GM18951 (cell line): ENCODE data around the gene UGT1A3.

Experiments
- POLR2A ChIP-seq: IDR thresholded peaks from 4 replicates; pipeline ENCODE4 v1.6.1; 2011; ENCODE audit warnings: mild to moderate bottlenecking; ENCODE audit not compliant: insufficient read length, insufficient read depth; ENCODE audit errors: extremely low read depth
- in situ Hi-C: fragments of 300-500 bp; cut with MboI; formaldehyde crosslinking; loops from one replicate; pipeline ENCODE4 v1.12.0; 2022; ENCODE audit warnings: low sequenced_read_pairs, mixed read lengths, inconsistent platforms; ENCODE audit not compliant: unreplicated experiment

UGT1A3 gene

DNA sequence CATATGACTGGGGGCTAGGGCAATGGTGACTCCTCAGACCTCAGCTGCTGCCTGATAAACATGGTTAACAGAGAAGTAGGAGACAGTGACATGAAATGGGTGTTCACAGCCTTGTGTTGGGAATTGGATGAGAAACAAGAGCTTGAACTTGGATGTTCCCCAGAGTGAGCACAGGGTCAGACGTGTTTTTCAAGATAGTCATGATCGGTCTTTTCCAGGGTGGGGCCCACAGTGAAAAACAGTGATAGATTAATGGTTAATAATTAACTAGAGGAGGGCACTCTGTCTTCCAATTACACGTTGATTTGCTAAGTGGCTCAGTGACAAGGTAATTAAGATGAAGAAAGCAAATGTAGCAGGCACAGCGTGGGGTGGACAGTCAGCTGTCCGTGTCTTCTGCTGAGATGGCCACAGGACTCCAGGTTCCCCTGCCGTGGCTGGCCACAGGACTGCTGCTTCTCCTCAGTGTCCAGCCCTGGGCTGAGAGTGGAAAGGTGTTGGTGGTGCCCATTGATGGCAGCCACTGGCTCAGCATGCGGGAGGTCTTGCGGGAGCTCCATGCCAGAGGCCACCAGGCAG lies at the start of gene UGT1A3:
TSS of gene UGT1A3 (plus strand) at position 320 of the 579 bp plus-strand sequence. CDS start at position 405, 85 bp downstream.
- no peak for TF ChIP-seq POLR2A
- in situ Hi-C loops = no loop called here

- TF ChIP-seq POLR2A = no peak
- in situ Hi-C loops = no loop called here
Measured at GRCh38 chr2:233679196-233679595, 49.6 kb upstream of the UGT1A3 start.

- in situ Hi-C loops = no loop called here
- no peak for TF ChIP-seq POLR2A
Measured at GRCh38 chr2:233680361-233681045, 48.3 kb upstream of the UGT1A3 start.

- in situ Hi-C loops = no loop called here
- no peak for TF ChIP-seq POLR2A
Measured at GRCh38 chr2:233681521-233682099, 47.2 kb upstream of the UGT1A3 start, which contains the start of gene UGT1A7. Gene UGT1A7 (plus strand): TSS chr2:233681901. CDS start chr2:233681938, 37 bp downstream.

DNA sequence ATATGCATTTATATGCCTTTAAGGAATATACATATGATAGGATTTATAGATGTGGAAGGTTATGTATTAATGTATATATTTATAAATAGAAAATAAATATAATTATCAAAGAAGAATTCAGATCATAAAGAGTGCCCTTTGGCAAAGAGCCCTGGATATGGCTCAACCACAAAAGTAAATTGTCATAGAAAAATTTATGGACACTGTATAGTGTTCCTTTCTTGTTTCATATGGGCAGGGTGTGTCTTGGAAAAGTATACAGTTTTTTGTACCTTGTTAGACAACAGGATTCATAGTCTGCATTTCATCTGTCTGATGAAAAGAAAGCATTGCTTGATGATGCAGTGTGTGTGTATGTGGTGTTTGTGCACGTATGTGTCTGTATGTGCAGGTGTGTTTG lies 44.2 kb upstream of the UGT1A3 start:
- in situ Hi-C loops = no loop called here
- no peak for TF ChIP-seq POLR2A

DNA sequence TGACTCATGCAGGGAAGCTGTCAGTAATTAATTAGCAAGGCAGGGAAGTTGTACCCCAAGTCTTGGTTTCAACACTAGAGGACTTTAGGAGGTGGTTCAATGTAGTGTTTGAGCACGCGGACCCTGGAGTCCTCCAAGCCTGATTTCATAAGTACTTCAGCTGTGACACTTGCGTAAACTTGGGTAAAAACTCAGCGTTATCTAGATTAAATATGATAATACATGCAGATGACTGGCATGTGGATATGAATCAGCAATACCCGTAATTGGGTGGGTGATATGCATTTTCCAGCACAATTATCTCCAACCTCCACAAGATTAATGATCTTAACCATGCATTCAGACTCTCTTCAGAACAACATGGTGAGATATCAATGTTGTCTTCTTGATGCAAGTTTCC lies 41.9 kb upstream of the UGT1A3 start:
- in situ Hi-C loops = no loop called here
- TF ChIP-seq POLR2A = no peak

DNA sequence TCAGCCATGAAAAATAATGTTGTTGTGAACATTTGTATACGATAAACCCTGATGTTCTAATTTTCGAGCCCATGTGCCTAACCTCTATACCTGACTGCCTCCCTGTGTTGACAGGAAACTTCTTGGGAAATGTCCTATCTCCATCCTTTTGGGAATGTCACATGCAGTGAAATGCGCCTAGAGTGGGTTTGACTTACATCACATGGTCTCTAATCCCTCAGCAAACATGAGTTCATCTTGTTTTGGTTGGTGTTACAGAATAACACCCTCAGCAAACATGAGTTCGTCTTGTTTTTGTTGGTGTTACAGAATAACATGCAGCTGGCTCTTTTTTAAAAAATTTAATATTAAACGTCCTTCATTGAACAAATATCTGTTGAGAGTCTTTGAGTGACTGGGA lies 40.5 kb upstream of the UGT1A3 start:
- in situ Hi-C loops = no loop called here
- no peak for TF ChIP-seq POLR2A

DNA sequence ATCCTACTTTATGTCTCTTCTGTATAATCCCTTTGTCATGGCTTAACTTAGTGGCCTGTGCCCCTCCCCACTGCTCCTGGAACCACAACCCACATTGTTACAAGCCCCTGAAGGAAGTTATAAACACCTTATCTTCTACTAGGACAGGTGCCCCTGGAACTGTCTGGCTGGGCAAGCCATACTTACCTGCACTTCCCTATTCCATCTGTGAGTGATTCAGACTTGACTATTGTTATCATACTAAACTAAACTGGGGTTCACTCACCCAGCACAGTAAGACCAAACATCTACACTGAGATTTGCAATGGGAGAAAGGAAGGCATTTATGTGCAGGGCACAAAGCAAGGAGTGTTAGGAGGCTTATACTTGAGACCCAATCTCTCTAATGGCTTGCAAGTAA lies 39.8 kb upstream of the UGT1A3 start:
- no peak for TF ChIP-seq POLR2A
- in situ Hi-C loops = no loop called here

DNA sequence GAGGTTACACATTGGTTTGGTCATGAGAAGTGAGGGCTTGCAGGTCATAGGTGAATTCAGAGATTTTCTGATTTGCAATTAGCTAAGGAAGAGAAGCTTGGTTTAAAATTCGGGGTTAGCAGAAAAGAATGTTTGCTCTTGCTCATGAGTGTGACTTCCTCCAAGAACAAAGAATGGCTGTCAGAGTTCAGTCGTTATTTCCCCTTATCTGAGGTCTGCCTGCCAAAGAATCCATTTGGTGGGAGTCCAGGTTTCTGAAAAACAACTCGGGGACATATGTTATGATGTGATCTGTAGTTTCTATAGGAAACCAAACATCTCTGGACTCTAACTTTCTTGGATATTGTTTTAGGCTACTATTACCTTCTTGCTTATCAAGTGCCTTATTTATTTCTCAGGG lies 39.3 kb upstream of the UGT1A3 start:
- in situ Hi-C loops = no loop called here
- TF ChIP-seq POLR2A = no peak

- no peak for TF ChIP-seq POLR2A
- in situ Hi-C loops = no loop called here
Measured at GRCh38 chr2:233690444-233690843, 38.4 kb upstream of the UGT1A3 start.

- in situ Hi-C loops = no loop called here
- no peak for TF ChIP-seq POLR2A
Measured at GRCh38 chr2:233691443-233692433, 37.1 kb upstream of the UGT1A3 start.

DNA sequence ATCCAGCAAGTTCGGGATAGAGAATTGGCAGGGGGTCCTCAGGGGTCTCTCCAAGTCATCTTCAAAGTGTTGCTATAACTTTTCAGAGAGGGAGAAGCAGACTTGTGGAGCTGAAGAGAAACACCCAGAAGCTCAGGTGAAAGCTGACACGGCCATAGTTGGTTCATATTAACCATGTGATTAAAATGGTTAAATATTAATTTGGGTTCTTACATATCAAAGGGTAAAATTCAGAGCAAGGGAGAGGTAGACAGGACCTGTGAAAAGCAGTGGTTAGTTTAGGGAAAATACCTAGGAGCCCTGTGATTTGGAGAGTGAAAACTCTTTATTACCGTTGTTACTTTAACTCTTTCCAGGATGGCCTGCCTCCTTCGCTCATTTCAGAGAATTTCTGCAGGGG lies 36.2 kb upstream of the UGT1A3 start, which contains the start of gene UGT1A6:
TSS of gene UGT1A6 (plus strand) at position 243 of the 400 bp plus-strand sequence. CDS start at position 358, 115 bp downstream.
- TF ChIP-seq POLR2A = no peak
- in situ Hi-C loops = no loop called here

- in situ Hi-C loops = no loop called here
Measured at GRCh38 chr2:233693963-233694362, 34.9 kb upstream of the UGT1A3 start.

More at GRCh38 chr2:233693963-233694362, 34.9 kb upstream of the UGT1A3 start:
- no peak for TF ChIP-seq POLR2A
